Astrocyte of the spinal cord (primary cell): ENCODE data around the gene SPRR2B.
A peak's percentile ranks its signal among the peaks of the same experiment; 100 is the strongest.
"Not testable (repeated sequence)": the region's sequence is repeated elsewhere in the genome, so short reads cannot be mapped to it uniquely, and the experiment has no call there.

Experiments
- DNase-seq: peaks from one replicate; pipeline ENCODE4 v3.0.0; 2011; ENCODE audit warnings: low read depth, low spot score
- H3K4me3 ChIP-seq: 2 replicates; pipeline ENCODE4 v1.5.1; 2011; ENCODE audit warnings: low read depth, mild to moderate bottlenecking, low read length, moderate library complexity
- in situ Hi-C: cut with HindIII; loops from 2 replicates; pipeline ENCODE4 v1.10.0; 2017; ENCODE audit warnings: low sequenced_read_pairs
- TF ChIP-seq, protein P1 (sequence below): IDR thresholded peaks from 2 replicates; pipeline ENCODE4 v1.5.1; 2012; ENCODE audit warnings: low read depth, mild to moderate bottlenecking, low read length, inconsistent platforms

Gene SPRR2B

DNA sequence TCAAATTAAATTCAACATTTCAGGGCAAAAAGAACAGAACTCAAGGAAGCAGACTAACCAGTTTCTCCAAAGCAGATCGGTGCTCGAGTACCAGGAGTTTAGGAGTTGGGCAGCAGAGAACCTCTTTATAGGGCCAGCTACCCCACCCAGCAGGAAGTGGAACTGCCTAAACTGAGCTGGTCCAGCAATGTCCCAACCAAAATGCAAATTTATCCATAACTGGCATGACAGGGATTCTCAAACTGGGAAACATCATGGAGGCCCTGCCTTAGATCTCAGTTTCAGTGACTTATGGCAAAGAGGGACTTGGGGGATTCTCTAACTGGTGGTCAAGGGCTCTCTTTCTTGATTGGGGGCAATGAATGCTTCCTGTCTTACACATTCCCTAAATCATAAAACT is at the start of gene SPRR2B:
SPRR2B (minus strand) TSS at position 101 of the 400 bp plus-strand sequence. CDS start 772 bp downstream, outside the sequence.
- no peak within 1 kb of the TSS for H3K4me3 ChIP-seq
- TF ChIP-seq, protein P1, sequence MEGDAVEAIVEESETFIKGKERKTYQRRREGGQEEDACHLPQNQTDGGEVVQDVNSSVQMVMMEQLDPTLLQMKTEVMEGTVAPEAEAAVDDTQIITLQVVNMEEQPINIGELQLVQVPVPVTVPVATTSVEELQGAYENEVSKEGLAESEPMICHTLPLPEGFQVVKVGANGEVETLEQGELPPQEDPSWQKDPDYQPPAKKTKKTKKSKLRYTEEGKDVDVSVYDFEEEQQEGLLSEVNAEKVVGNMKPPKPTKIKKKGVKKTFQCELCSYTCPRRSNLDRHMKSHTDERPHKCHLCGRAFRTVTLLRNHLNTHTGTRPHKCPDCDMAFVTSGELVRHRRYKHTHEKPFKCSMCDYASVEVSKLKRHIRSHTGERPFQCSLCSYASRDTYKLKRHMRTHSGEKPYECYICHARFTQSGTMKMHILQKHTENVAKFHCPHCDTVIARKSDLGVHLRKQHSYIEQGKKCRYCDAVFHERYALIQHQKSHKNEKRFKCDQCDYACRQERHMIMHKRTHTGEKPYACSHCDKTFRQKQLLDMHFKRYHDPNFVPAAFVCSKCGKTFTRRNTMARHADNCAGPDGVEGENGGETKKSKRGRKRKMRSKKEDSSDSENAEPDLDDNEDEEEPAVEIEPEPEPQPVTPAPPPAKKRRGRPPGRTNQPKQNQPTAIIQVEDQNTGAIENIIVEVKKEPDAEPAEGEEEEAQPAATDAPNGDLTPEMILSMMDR, result no peak
- in situ Hi-C loops, result no loop called here
- DNase-seq, result no peak

DNA sequence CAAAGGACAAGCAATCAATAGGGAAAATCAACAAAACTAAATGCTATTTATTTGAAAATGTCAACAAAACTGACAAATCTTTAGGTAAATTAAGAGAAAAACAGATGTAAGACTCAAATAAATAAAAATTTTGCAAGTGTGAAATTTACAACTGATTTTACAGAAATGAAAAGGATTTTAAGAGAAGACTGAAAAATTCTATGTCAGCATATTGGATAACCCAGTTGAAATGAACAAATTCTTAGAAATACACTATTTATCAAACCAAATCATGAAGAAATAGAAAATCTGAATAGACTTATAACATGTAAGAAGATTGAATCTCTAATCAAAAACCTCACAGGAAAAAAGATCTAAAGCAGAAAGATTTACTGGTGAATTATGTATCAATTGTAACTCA is 49.5 kb upstream of the SPRR2B start:
- TF ChIP-seq, protein P1, result no peak
- in situ Hi-C loops, result no loop called here

DNA sequence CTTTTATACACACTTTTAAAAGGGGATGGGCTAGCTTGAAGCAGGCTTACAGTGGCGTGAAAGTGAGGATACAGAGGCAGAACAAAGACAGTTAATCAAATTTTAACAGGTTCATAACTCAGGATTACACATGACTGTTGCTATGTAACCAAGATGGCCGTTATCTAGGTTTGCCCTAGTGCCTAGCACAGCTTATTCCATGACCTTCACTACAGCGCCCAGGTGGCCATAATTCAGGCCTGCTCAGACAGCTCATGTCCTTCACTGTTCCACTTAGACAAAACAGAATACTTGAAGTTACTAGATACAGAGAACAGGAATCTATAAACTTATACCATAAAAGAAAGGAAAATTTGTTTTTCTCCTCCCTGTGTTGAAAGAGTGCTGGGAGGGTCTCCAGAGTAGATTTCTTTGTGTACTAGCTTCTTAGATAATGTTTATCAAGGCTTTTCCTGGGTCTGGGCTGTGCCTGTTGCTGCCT is 48.1 kb upstream of the SPRR2B start:
- TF ChIP-seq, protein P1, result no peak
- DNase-seq, result no peak
- in situ Hi-C loops, result no loop called here
- no peak overlapping the region for H3K4me3 ChIP-seq

More for the DNA sequence above, 49.5 kb upstream of the SPRR2B start:
- H3K4me3 ChIP-seq, result no peak overlapping the region
- no peak for DNase-seq

DNA sequence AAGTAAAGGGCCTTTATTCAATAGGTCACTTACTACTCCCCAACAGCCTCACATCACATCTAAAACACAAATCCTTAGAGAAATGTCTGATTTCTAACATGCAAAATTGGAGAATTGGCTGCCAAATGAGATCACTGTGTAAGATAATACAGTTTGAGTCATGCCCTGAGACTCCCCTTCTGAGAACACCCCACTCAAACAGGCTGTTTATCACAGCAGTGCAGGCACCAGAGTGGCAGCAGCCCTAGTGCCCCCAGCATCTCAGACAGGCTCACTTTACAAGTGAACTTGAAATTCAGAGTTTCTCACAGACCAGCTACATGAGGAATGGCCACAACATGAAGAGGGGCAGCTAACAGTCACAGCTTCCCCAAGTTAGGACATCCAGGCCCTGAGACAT is 43.9 kb upstream of the SPRR2B start:
- DNase-seq, in situ Hi-C loops, H3K4me3 ChIP-seq: not testable (repeated sequence)

DNA sequence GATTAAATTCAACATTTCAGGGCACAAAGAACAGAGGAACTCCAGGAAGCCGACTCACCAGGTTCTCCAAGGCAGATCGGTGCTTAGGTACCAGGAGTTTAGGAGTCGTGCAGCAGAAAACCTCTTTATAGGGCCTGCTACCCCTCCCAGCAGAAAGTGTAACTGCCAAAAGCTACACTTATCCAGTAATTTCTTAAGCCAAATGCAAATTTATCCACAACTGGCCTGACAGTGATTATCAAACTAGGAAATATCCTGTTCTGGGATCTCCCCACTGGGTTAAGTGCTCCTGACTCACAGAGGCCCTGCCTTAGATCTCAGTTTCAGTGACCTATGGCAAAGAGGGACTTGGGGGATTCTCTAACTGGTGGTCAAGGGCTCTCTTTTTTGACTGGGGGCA is 42.0 kb upstream of the SPRR2B start, which contains the start of gene SPRR2F:
SPRR2F (minus strand) TSS at position 101 of the 400 bp plus-strand sequence. CDS start 783 bp downstream, outside the sequence.
- TF ChIP-seq, protein P1, result no peak
- in situ Hi-C loops, result no loop called here
- no peak for DNase-seq
- H3K4me3 ChIP-seq, result no peak within 1 kb of the TSS

DNA sequence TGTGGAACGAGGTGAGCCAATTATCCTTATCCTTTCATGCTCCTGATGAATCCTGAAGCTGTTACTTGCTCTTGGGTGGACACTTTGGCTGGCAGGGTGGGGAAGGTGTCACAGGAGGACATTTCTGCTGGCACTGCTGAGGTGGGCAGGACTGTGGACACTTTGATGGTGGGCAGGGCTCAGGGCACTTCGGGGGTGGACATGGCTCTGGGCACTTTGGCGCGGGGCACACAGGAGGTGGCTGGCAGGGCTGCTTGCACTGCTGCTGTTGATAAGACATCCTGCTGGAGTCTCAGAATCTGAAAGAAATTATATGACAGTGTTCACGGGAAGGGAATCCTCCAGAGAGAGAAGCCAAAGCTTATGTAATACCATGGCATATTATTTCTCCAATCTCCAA is 41.0 kb upstream of the SPRR2B start:
- DNase-seq, H3K4me3 ChIP-seq, in situ Hi-C loops: not testable (repeated sequence)

DNA sequence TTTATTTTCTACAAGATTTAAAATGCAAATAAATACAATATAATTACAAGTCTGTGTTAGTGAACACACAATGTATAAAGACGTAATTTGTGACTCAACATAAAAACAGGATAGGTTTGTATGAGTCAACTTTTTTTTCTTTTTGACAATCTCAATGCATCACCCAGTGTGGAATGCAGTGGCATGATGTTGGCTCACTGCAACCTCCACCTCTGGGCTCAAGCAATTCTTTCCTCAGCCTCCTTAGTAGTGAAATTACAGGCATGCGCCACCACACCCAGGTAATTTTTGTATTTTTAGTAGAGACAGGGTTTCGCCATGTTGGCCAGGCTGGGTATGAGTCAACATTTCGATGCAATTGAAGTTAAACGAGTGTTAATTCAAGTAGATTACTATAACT is 28.8 kb upstream of the SPRR2B start:
- TF ChIP-seq, protein P1, result no peak
- DNase-seq, result peak; percentile 53
- no peak overlapping the region for H3K4me3 ChIP-seq
- in situ Hi-C loops, result no loop called here
